Subcutaneous abdominal adipose tissue (tissue), 5 donors: ENCODE measurements around the gene VWA7.

Experiments
- H3K27ac ChIP-seq: one replicate; pipeline ENCODE4 v1.7.0; 2013; ENCODE audit warnings: low read depth, mild to moderate bottlenecking, inconsistent platforms, low read length, moderate library complexity
- H3K27me3 ChIP-seq, 5 donors: one replicate each; pipeline ENCODE4 v1.7.0; 2013; ENCODE audit warnings: low read length in 5 of 5, inconsistent platforms in 1 of 5; ENCODE audit not compliant: control insufficient read depth in 5 of 5, insufficient read depth in 4 of 5
- H3K36me3 ChIP-seq, 5 donors: one replicate each; pipeline ENCODE4 v1.7.0; 2013; ENCODE audit warnings: low read length in 5 of 5; ENCODE audit not compliant: control insufficient read depth in 5 of 5, insufficient read depth in 5 of 5
- H3K4me1 ChIP-seq, 5 donors: one replicate each; pipeline ENCODE4 v1.7.0; 2013; ENCODE audit warnings: low read length in 5 of 5, mild to moderate bottlenecking in 3 of 5, moderate library complexity in 1 of 5; ENCODE audit not compliant: control insufficient read depth in 5 of 5, insufficient read depth in 5 of 5
- H3K4me3 ChIP-seq, 5 donors: one replicate each; pipeline ENCODE4 v1.7.0; 2013; ENCODE audit warnings: low read length in 5 of 5, low read depth in 1 of 5
- H3K9ac ChIP-seq, 5 donors: one replicate each; pipeline ENCODE4 v1.7.0; 2013; ENCODE audit warnings: low read length in 5 of 5, mild to moderate bottlenecking in 4 of 5, moderate library complexity in 3 of 5
- H3K9me3 ChIP-seq, 5 donors: one replicate each; pipeline ENCODE4 v1.7.0; 2013; ENCODE audit warnings: low read length in 5 of 5; ENCODE audit not compliant: control insufficient read depth in 5 of 5
- donor health status: healthy.
- donor health status: healthy.
- donor health status: healthy.
- donor health status: healthy.
- donor health status: healthy.

Gene VWA7

DNA sequence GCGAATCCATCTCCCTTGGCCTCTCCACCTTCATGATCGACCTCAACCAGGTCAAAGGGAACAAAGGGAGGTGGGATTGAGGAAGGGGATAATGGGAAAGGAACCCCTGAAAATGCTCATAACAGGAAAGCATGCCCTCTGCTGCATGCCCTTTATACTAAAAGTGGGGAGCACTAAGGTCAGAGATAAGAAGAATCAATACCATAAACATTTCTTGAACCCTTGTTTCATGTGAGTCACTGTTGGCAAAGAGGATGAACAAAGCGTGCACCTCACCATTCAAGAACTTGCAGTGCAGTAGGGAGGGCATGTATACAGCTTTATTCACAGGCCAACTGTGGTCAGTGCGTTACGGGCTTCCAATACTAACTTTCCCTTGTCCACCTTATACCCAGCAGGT lies 16.3 kb downstream of the VWA7 start:
- H3K27me3 ChIP-seq = no peaks in the 10 kb centered on the region
- H3K36me3 ChIP-seq = peaks cover 3 to 37% (median 12%) of the 10 kb centered on the region in 5 donors
- H3K4me1 ChIP-seq = peaks cover under 1 to 10% (median 5%) of the 10 kb centered on the region in 5 donors
- no peak overlapping the region for H3K9ac ChIP-seq
- no peak overlapping the region for H3K4me3 ChIP-seq
- no peaks in the 10 kb centered on the region for H3K9me3 ChIP-seq
- H3K27ac ChIP-seq = no peak overlapping the region

DNA sequence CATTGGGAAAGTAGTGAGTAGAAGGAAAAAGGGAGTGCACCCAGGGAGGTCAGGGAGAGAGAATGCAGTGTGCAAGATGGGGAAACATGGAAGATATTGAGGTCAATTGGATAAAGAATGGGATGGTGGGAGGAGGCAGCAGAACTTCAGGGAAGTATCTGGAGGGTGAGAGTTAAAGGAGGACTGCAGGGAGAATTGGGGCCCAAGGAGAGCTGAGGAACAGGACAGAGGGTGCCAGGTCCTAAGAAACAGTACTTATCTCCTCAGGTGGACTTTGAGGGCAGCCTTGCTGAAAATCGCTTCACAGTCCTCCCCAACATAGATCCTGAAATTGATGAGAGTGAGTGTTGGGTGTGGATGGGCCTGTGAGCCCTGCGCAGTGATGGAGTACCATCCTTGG lies 18.8 kb downstream of the VWA7 start:
- Histone ChIP-seq H3K27me3 (no peaks in the 10 kb centered on the region), H3K9ac (no peak overlapping the region), H3K4me1 (peaks cover 0 to 4% (median 2%) of the 10 kb centered on the region in 5 donors), H3K36me3 (peaks cover 3 to 37% (median 12%) of the 10 kb centered on the region in 5 donors), H3K27ac (no peak overlapping the region), H3K4me3 (no peak overlapping the region), H3K9me3 (no peaks in the 10 kb centered on the region)

DNA sequence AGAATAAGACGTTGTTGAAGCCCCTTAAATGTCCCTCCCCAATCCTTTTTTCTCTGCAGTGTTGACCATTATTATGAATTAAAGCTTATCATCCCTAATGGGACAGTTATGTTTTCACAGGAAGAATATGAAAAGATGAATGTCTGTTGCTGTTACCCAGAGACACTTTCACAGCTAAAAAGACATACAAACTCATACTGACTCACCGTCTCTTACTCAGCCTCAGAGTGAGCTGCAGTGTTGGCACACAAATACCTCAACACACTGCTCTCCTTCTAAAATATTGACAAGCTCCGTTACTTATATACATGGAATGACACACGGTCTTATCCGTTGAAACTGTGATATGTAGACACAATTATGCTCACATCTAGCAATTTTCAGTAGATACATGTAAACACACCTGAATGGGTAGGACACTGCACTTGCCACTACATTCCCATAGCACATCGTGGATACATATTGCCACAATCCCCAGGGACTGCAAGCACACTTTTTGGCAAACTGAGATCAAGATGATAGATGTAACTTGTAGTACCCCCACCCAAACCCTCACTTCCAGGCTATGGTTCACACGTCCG lies 24.3 kb downstream of the VWA7 start:
- H3K9me3 ChIP-seq = no peaks in the 10 kb centered on the region
- no peak overlapping the region for H3K27ac ChIP-seq
- no peaks in the 10 kb centered on the region for H3K36me3 ChIP-seq
- no peak overlapping the region for H3K9ac ChIP-seq
- H3K4me1 ChIP-seq = peaks cover 0 to 3% (median under 1%) of the 10 kb centered on the region in 5 donors
- H3K4me3 ChIP-seq = no peak overlapping the region
- H3K27me3 ChIP-seq = no peaks in the 10 kb centered on the region

DNA sequence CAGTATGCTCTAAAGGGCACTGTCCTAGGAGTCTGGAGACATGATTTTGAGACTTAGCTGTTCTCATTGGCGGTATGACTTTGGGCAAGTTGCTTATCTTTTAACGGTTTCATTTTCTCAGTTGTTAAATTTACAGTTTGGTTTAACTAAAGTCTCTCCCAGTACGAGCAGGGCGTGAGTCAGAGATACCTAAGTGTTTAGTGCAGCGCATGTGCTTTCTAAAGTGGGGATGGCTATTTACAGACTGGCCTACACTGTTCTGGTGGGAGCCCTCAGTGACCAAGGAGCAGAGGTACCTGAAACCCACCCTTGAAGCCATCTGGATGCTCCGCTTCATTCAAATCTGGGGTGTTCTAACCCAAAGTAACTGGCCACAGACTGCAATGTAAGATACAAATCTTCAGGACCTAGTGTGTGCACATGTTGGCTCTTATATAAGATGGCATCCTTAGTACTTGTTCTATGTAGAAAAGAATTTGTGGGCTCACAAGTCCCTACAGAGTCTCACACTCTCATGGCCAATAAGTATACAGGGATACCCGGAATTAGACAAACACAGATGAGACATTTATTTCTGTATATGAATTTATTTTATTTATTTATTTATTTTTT lies 26.6 kb downstream of the VWA7 start:
- H3K36me3 ChIP-seq = peaks cover 0 to 3% (median 0%) of the 10 kb centered on the region in 5 donors
- H3K27ac ChIP-seq = no peak overlapping the region
- H3K4me1 ChIP-seq = peaks cover 5 to 14% (median 8%) of the 10 kb centered on the region in 5 donors
- H3K9ac ChIP-seq = no peak overlapping the region
- no peak overlapping the region for H3K4me3 ChIP-seq
- H3K9me3 ChIP-seq = no peaks in the 10 kb centered on the region
- no peaks in the 10 kb centered on the region for H3K27me3 ChIP-seq

DNA sequence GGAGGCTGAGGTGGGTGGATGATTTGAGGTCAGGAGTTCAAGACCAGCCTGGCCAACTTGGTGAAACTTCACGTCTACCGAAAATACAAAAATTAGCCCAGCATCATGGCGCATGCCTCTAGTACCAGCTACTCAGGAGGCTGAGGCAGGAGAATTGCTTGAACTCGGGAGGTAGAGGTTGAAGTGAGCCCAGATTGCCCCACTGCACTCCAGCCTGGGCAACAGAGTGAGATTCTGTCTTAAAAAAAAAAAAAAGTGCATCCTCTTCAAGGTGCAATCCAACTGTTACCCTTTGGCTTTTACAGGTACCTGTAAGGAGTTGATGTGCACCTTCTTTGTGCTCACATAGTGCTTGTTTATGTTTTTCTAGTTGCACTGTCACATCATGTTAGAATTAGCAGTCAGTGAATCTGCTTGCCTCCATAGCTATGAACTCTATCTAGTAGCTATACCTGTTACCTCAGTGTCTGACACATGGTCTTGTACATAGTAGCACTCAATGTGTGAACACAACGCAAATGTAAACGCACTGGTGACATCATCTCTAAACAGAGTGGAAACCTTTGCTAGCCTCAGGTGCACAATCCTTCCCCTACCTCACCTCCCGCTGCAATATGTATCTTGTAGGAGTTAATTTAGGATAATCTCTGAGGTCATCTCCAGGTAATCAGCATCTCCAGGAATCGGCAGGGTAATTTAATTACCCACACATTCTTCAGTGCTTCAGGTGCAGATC lies 27.7 kb downstream of the VWA7 start:
- Histone ChIP-seq H3K9ac (no peak overlapping the region), H3K4me3 (no peak overlapping the region), H3K9me3 (no peaks in the 10 kb centered on the region), H3K36me3 (peaks cover 0 to 3% (median 0%) of the 10 kb centered on the region in 5 donors), H3K27ac (no peak overlapping the region), H3K27me3 (no peaks in the 10 kb centered on the region), H3K4me1 (peaks cover 5 to 14% (median 8%) of the 10 kb centered on the region in 5 donors)

DNA sequence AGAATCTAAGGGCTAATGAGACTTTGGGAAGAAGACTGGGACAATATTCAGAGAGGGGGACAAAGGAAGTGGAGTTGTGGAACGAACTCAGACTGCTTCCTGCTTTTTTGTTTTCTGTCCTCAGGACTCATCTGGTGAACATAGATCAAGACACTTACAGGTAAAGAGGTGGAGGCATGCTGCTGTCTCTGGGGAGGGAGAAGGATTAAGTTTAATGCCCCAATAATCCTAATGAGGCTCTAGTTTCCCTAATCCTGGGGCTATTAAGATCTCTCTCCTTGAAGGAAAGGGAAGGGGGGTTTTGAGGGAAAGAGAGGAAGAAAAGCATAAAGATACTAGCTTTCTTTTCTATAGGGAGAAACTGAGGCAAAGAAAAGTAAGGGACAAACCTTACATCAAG lies 32.7 kb downstream of the VWA7 start:
- Histone ChIP-seq H3K9ac (no peak overlapping the region), H3K36me3 (peaks cover 0 to 3% (median 0%) of the 10 kb centered on the region in 5 donors), H3K27ac (no peak overlapping the region), H3K4me1 (peaks cover 5 to 40% (median 28%) of the 10 kb centered on the region in 5 donors), H3K27me3 (no peaks in the 10 kb centered on the region), H3K9me3 (no peaks in the 10 kb centered on the region), H3K4me3 (no peak overlapping the region)

DNA sequence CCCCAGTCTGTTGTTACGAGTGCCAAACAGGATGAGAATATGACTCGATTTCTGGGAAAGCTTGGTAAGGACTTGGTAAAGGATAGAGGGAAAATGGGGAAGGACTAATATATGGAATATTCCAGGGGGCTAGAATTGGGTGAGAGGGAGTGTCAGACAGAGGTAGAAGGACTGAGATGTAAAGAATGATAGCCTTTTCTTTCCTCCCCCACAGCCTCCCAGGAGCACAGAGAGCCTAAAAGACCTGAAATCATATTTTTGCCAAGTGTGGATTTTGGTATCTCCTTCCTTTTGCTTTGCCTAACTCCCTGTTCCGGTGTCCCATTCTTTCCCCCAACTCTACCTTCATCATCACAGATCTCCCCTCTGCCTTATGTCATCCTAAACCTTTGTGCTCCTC lies 34.2 kb downstream of the VWA7 start:
- Histone ChIP-seq H3K27ac (peak overlapping the region; percentile 63), H3K4me1 (peaks cover 8 to 52% (median 36%) of the 10 kb centered on the region in 5 donors), H3K36me3 (peaks cover 0 to 3% (median 0%) of the 10 kb centered on the region in 5 donors), H3K9me3 (no peaks in the 10 kb centered on the region), H3K9ac (no peak overlapping the region), H3K27me3 (no peaks in the 10 kb centered on the region), H3K4me3 (no peak overlapping the region)

DNA sequence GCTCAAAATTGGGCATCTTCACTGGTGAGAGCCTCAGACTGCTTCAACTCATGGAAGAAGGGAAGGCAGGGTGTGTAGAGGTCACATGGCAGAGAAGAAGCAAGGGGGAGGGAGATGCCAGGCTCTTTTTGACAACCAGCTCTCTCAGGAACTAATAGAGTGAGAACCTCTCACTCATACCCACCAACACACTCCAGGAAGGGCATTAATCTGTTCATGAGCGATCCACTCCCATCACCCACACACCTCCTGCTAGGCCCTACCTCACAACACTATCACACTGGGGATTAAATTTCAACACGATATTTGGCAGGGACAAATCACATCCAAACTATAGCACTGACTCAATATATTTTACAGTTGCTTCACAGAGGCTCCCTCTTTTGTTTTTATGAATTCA lies 35.3 kb downstream of the VWA7 start:
- Histone ChIP-seq H3K9ac (no peak overlapping the region), H3K27me3 (no peaks in the 10 kb centered on the region), H3K9me3 (no peaks in the 10 kb centered on the region), H3K4me1 (peaks cover 4 to 54% (median 37%) of the 10 kb centered on the region in 5 donors), H3K36me3 (no peaks in the 10 kb centered on the region), H3K27ac (peak overlapping the region; percentile 63), H3K4me3 (no peak overlapping the region)

DNA sequence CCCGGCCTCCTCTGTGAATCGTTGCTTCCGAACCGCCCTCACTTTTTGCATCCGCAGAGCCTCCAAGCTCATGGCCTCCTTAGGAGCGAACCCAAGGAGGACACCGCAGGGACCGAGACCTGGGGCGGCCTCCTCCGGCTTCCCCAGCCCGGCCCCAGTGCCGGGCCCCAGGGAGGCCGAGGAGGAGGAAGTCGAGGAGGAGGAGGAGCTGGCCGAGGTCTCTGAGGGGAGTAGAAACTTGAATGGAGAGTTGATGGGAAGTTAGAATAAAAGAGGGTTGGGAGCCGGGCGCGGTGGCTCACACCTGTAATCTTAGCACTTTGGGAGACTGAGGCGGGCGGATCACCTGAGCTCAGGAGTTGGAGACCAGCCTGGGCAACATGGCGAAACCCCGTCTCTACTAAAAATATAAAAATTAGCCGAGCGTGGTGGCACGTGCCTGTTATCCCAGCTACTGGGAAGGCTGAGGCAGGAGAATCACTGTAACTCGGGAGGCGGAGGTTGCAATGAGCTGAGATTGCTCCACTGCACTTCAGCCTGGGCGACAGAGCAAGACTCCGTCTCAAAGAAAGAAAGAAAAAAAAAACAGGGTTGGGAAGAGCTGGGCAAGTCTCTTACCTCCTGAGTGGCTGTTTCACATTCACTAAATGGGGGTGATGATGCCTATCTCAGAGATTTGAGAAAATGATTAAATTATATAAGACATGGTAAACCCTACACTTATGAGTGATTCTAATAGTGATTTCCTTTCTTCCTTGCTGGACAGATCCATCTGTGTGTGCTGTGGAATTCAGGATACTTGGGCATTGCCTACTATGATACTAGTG lies 36.5 kb downstream of the VWA7 start:
- H3K4me3 ChIP-seq = peak overlapping the region; percentile 80 to 94 (median 85)
- peaks cover 4 to 60% (median 41%) of the 10 kb centered on the region in 5 donors for H3K4me1 ChIP-seq
- H3K36me3 ChIP-seq = no peaks in the 10 kb centered on the region
- no peaks in the 10 kb centered on the region for H3K9me3 ChIP-seq
- peak overlapping the region; percentile 68 to 86 (median 76) for H3K9ac ChIP-seq
- peak overlapping the region; percentile 49 for H3K27ac ChIP-seq
- no peaks in the 10 kb centered on the region for H3K27me3 ChIP-seq
